WTC11 (cell line): ENCODE measurements around the gene CTNNA1. TPM values are rescaled to one million over a fixed set of nuclear protein-coding genes. Genes with fewer than 3 reads are reported as not detected.

Source experiments
- ATAC-seq: fragments of 200-7000 bp; cut with Tn5 transposase; 2 replicates; pipeline ENCODE4 v1.10.0; 2021; ENCODE audit warnings: mild to moderate bottlenecking, moderate library complexity
- CTCF ChIA-PET: fragments of 300-600 bp; sonication (Branson Sonifier 250); formaldehyde crosslinking; loops from one replicate; lab custom pipeline; 2021; ENCODE audit warnings: antibody characterized with exemption; lab: Charles Lee
- POLR2A ChIA-PET: fragments of 350-600 bp; sonication (Branson Sonifier 250); formaldehyde crosslinking; loops from one replicate; lab custom pipeline; 2021; ENCODE audit warnings: antibody characterized with exemption; lab: Charles Lee
- DNase-seq: peaks from one replicate; pipeline ENCODE4 v3.0.0; 2021; ENCODE audit warnings: low spot score
- H3K27ac Mint-ChIP-seq: 2 replicates; pipeline ENCODE4 v1.8.0; 2021; ENCODE audit warnings: mixed read lengths
- H3K27me3 Mint-ChIP-seq: 2 replicates; pipeline ENCODE4 v1.8.0; 2021; ENCODE audit warnings: low read depth, mild to moderate bottlenecking, moderate library complexity, mixed read lengths
- H3K36me3 Mint-ChIP-seq: 2 replicates; pipeline ENCODE4 v1.8.0; 2021; ENCODE audit warnings: mixed read lengths
- H3K4me1 Mint-ChIP-seq: 2 replicates; pipeline ENCODE4 v1.8.0; 2022; ENCODE audit warnings: mixed read lengths
- H3K4me3 Mint-ChIP-seq: 2 replicates; pipeline ENCODE4 v1.8.0; 2021; ENCODE audit warnings: mild to moderate bottlenecking, moderate library complexity, mixed read lengths
- H3K9me3 Mint-ChIP-seq: 2 replicates; pipeline ENCODE4 v1.8.0; 2021; ENCODE audit warnings: mixed read lengths
- CREM ChIP-seq: sonication (generic); formaldehyde crosslinking; IDR thresholded peaks from 2 replicates; pipeline ENCODE4 v1.8.1; 2022; ENCODE audit warnings: mild to moderate bottlenecking, missing genetic modification reagents, moderate library complexity
- GRHL2 ChIP-seq: fragments of 250-450 bp; sonication (Bioruptor Pico); IDR thresholded peaks from 2 replicates; pipeline ENCODE4 v1.8.0; 2022; ENCODE audit warnings: mild to moderate bottlenecking, moderate library complexity; ENCODE audit not compliant: insufficient replicate concordance, severe bottlenecking
- GTF2I ChIP-seq: fragments of 250-450 bp; sonication (Bioruptor Pico); conservative IDR thresholded peaks from 2 replicates; pipeline ENCODE4 v1.4.0; 2021; ENCODE audit warnings: mild to moderate bottlenecking
- HMGA2 ChIP-seq: fragments of 250-450 bp; sonication (Bioruptor Pico); IDR thresholded peaks from 2 replicates; pipeline ENCODE4 v1.4.0; 2021; ENCODE audit warnings: mild to moderate bottlenecking, moderate library complexity
- JAZF1 ChIP-seq: fragments of 250-450 bp; sonication (Bioruptor Pico); IDR thresholded peaks from 2 replicates; pipeline ENCODE4 v1.9.0; 2021; ENCODE audit warnings: moderate library complexity, mild to moderate bottlenecking, inconsistent platforms
- MYBL2 ChIP-seq: sonication (generic); formaldehyde crosslinking; IDR thresholded peaks from 2 replicates; pipeline ENCODE4 v1.8.1; 2023; ENCODE audit warnings: mild to moderate bottlenecking, moderate library complexity, missing genetic modification reagents
- NFE2L1 ChIP-seq: sonication (generic); formaldehyde crosslinking; IDR thresholded peaks from 2 replicates; pipeline ENCODE4 v1.8.1; 2023; ENCODE audit warnings: missing genetic modification reagents
- NFYB ChIP-seq: sonication (generic); formaldehyde crosslinking; conservative IDR thresholded peaks from 2 replicates; pipeline ENCODE4 v1.8.0; 2022; ENCODE audit warnings: low read depth, missing genetic modification reagents
- NR2C2 ChIP-seq: sonication (generic); formaldehyde crosslinking; IDR thresholded peaks from 2 replicates; pipeline ENCODE4 v1.8.0; 2022; ENCODE audit warnings: mild to moderate bottlenecking, missing genetic modification reagents
- SMAD3 ChIP-seq: sonication (generic); formaldehyde crosslinking; IDR thresholded peaks from 2 replicates; pipeline ENCODE4 v1.8.0; 2022; ENCODE audit warnings: missing genetic modification reagents, mild to moderate bottlenecking, borderline replicate concordance
- SMAD4 ChIP-seq: sonication (generic); formaldehyde crosslinking; IDR thresholded peaks from 2 replicates; pipeline ENCODE4 v1.8.0; 2022; ENCODE audit warnings: mild to moderate bottlenecking, missing genetic modification reagents
- ZNF138 ChIP-seq: sonication (generic); formaldehyde crosslinking; conservative IDR thresholded peaks from 2 replicates; pipeline ENCODE4 v1.8.1; 2022; ENCODE audit warnings: mild to moderate bottlenecking, moderate library complexity, missing genetic modification reagents
- ZNF219 ChIP-seq: sonication (generic); formaldehyde crosslinking; IDR thresholded peaks from 2 replicates; pipeline ENCODE4 v1.8.0; 2023; ENCODE audit warnings: missing genetic modification reagents, mild to moderate bottlenecking, borderline replicate concordance
- total RNA-seq: library from RNA; stranded (reverse); gene quantifications from 3 replicates; pipeline ENCODE4 v1.2.3, GENCODE V29; 2021
- TF ChIP-seq, protein P1 (sequence below): sonication (generic); formaldehyde crosslinking; IDR thresholded peaks from 2 replicates; pipeline ENCODE4 v1.8.1; 2023; ENCODE audit warnings: mild to moderate bottlenecking, missing genetic modification reagents, borderline replicate concordance
- TF ChIP-seq, protein P2 (sequence below): sonication (generic); formaldehyde crosslinking; IDR thresholded peaks from 2 replicates; pipeline ENCODE4 v1.8.1; 2022; ENCODE audit warnings: mild to moderate bottlenecking, moderate library complexity, missing genetic modification reagents
- TF ChIP-seq, protein P3 (sequence below): sonication (generic); formaldehyde crosslinking; IDR thresholded peaks from 2 replicates; pipeline ENCODE4 v1.8.0; 2022; ENCODE audit warnings: mild to moderate bottlenecking, missing genetic modification reagents
- TF ChIP-seq, protein P4 (sequence below): sonication (generic); formaldehyde crosslinking; IDR thresholded peaks from 2 replicates; pipeline ENCODE4 v1.8.0; 2022; ENCODE audit warnings: mild to moderate bottlenecking, missing genetic modification reagents
- TF ChIP-seq, protein P5 (sequence below): sonication (generic); formaldehyde crosslinking; IDR thresholded peaks from 2 replicates; pipeline ENCODE4 v1.8.1; 2023; ENCODE audit warnings: mild to moderate bottlenecking, missing genetic modification reagents
- TF ChIP-seq, protein P6 (sequence below): sonication (generic); formaldehyde crosslinking; IDR thresholded peaks from 2 replicates; pipeline ENCODE4 v1.8.1; 2022; ENCODE audit warnings: low read depth, missing genetic modification reagents, borderline replicate concordance

Gene CTNNA1
- total RNA-seq, 1 experiment from 2014 or later = 309 TPM

DNA sequence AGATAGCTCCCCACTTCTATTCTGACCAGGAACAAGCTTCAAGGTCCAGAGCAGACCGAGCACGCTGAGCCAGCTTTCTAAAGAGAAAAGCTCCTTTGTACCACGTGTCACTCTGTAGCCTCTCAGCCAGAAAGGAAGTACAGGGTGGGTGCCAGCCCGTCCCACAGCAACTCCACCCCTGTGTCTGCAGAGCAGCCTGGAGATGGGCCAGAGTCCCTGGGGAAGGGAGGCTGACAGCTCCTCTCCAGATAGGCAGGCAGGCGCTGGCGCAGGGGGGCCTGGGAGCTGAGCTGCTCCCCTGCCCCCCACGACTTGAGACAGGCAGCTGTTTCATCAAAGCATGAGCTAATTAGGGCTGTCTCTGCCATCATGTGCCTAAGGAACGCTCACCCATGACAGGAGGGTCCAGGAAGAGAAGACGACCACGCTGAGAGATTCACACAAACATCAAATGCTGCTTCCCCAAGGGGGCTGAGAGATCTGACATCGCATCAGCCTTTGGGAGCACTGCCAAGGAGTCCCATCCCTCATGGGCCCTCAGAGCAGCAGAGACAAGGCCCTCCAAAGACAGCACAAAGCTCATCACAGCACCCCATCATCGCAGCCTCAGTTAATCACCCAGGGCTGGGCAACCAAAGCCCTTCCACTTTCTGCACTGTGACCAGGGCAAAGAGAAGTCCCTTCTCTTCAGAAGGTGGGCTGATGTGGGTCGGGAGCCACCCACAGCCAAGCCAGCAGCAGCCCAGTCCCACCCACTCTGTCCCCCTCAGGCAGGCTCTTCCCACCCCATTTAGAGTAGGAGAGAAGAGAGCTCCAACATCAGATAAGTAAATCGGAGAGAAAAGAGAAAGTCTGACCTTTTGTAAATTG is 200.4 kb downstream of the CTNNA1 start (continued):
- TF ChIP-seq GTF2I = no peak
- TF ChIP-seq NFYB (CRISPR knock-in tag) = no peak
- TF ChIP-seq ZNF219 (CRISPR knock-in tag) = no peak
- TF ChIP-seq, protein P1, sequence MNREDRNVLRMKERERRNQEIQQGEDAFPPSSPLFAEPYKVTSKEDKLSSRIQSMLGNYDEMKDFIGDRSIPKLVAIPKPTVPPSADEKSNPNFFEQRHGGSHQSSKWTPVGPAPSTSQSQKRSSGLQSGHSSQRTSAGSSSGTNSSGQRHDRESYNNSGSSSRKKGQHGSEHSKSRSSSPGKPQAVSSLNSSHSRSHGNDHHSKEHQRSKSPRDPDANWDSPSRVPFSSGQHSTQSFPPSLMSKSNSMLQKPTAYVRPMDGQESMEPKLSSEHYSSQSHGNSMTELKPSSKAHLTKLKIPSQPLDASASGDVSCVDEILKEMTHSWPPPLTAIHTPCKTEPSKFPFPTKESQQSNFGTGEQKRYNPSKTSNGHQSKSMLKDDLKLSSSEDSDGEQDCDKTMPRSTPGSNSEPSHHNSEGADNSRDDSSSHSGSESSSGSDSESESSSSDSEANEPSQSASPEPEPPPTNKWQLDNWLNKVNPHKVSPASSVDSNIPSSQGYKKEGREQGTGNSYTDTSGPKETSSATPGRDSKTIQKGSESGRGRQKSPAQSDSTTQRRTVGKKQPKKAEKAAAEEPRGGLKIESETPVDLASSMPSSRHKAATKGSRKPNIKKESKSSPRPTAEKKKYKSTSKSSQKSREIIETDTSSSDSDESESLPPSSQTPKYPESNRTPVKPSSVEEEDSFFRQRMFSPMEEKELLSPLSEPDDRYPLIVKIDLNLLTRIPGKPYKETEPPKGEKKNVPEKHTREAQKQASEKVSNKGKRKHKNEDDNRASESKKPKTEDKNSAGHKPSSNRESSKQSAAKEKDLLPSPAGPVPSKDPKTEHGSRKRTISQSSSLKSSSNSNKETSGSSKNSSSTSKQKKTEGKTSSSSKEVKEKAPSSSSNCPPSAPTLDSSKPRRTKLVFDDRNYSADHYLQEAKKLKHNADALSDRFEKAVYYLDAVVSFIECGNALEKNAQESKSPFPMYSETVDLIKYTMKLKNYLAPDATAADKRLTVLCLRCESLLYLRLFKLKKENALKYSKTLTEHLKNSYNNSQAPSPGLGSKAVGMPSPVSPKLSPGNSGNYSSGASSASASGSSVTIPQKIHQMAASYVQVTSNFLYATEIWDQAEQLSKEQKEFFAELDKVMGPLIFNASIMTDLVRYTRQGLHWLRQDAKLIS (CRISPR knock-in tag) = no peak
- TF ChIP-seq, protein P2, sequence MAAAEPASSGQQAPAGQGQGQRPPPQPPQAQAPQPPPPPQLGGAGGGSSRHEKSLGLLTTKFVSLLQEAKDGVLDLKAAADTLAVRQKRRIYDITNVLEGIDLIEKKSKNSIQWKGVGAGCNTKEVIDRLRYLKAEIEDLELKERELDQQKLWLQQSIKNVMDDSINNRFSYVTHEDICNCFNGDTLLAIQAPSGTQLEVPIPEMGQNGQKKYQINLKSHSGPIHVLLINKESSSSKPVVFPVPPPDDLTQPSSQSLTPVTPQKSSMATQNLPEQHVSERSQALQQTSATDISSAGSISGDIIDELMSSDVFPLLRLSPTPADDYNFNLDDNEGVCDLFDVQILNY = no peak
- TF ChIP-seq MYBL2 (CRISPR knock-in tag) = no peak
- TF ChIP-seq, protein P3, sequence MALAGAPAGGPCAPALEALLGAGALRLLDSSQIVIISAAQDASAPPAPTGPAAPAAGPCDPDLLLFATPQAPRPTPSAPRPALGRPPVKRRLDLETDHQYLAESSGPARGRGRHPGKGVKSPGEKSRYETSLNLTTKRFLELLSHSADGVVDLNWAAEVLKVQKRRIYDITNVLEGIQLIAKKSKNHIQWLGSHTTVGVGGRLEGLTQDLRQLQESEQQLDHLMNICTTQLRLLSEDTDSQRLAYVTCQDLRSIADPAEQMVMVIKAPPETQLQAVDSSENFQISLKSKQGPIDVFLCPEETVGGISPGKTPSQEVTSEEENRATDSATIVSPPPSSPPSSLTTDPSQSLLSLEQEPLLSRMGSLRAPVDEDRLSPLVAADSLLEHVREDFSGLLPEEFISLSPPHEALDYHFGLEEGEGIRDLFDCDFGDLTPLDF (CRISPR knock-in tag) = no peak
- TF ChIP-seq, protein P4, sequence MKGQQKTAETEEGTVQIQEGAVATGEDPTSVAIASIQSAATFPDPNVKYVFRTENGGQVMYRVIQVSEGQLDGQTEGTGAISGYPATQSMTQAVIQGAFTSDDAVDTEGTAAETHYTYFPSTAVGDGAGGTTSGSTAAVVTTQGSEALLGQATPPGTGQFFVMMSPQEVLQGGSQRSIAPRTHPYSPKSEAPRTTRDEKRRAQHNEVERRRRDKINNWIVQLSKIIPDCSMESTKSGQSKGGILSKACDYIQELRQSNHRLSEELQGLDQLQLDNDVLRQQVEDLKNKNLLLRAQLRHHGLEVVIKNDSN (CRISPR knock-in tag) = no peak
- no peak for TF ChIP-seq ZNF138 (CRISPR knock-in tag)
- no peak for TF ChIP-seq GRHL2 (CRISPR knock-in tag)

DNA sequence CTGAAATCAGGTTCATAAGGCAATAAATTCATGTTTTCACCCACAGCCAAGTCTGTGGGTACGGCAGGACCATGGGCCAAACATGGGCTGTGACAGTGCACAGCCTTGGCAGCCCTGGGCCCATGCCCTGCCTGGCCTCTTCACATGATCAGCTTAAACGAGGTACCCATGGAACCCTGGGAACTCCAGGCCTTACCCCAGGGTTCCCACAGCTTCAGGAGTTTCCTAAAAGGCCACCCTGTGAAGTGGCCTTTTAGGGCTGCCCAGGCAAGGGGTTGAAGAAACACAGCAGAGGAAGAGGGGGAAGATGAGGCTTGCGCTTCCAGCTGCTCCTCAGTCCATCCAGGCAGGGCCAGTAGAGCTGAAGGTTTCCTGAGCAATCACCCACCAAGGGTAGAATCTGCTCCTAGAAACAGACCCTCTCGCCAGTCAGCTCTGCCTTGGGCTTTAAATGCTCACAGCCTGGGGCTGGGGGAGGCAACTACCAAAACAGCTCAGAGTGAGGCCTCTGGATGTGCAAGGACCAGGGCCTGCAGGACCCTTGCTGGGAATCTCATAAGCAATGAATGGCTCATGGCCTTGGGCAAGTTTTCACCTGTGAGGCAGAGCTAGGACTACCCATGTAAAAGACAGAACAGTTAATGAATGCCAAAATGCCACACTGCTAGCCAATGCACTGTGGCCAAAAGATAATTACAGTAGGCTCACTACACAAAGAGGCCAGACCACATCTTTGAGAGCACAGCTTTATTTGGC is 201.2 kb downstream of the CTNNA1 start:
- ATAC-seq (peak; percentile 40), DNase-seq (no peak)
- H3K4me1 Mint-ChIP-seq = peaks cover 20% of the 10 kb centered on the region
- CTCF ChIA-PET = interaction anchor here (0.6 to 3.0 kb wide), 5 partner anchors 8 to 313 kb away, joined by 3 to 9 read pairs (median 4); no protein-coding TSS in a partner anchor
- no peaks in the 10 kb centered on the region for H3K36me3 Mint-ChIP-seq
- H3K9me3 Mint-ChIP-seq = no peaks in the 10 kb centered on the region
- POLR2A ChIA-PET = no interaction called here
- H3K27me3 Mint-ChIP-seq = no peaks in the 10 kb centered on the region
- no peak for TF ChIP-seq SMAD4 (CRISPR knock-in tag)
- H3K4me3 Mint-ChIP-seq = no peak overlapping the region
- no peak overlapping the region for H3K27ac Mint-ChIP-seq

DNA sequence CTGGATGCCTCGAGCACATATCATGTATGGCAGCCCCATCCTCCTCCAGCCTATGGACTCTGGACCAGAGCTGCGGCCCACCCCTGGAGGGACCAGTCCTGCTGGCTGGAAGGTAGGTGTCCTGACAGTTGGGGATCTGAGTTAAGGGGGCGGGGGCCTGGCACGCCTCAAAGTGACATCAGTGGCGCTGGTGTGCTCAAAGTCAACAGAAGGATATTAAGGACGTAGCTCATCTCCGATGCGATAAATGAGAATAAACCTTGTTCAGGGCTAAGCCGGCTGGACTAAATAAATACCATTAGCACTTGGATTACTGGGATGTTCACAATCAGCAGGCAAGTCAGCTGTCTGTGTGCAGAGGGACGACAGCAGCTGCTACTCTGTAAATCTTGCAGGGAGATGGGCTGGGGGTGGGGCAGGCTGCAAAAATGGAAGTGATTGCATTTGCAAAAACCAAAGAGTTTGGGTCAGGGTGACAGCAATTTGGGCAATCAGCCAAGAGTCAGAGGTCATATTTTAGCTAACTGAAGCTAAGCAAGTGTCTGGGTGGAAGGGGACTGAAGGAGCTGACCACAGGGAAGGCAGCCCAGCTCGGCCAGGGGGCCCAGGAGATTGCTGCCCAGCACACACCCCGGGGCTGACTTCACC is 201.9 kb downstream of the CTNNA1 start:
- H3K9me3 Mint-ChIP-seq = no peaks in the 10 kb centered on the region
- peak; percentile 19 for ATAC-seq
- peak overlapping the region; percentile 19; the same call in 1 of the 2 replicates for H3K27ac Mint-ChIP-seq
- peaks cover 20% of the 10 kb centered on the region for H3K4me1 Mint-ChIP-seq
- no peak for DNase-seq
- CTCF ChIA-PET = interaction anchor here (0.6 to 3.0 kb wide), 4 partner anchors 9 to 314 kb away, joined by 3 to 9 read pairs (median 4); no protein-coding TSS in a partner anchor
- no peaks in the 10 kb centered on the region for H3K36me3 Mint-ChIP-seq
- POLR2A ChIA-PET = no interaction called here
- no peaks in the 10 kb centered on the region for H3K27me3 Mint-ChIP-seq
- H3K4me3 Mint-ChIP-seq = no peak overlapping the region
- TF ChIP-seq JAZF1 (CRISPR knock-in tag) (no peak), MYBL2 (CRISPR knock-in tag) (no peak), HMGA2 (CRISPR knock-in tag) (no peak), CREM (CRISPR knock-in tag) (no peak), NFE2L1 (no peak), NR2C2 (CRISPR knock-in tag) (no peak), SMAD3 (CRISPR knock-in tag) (no peak)
- TF ChIP-seq, protein P5, sequence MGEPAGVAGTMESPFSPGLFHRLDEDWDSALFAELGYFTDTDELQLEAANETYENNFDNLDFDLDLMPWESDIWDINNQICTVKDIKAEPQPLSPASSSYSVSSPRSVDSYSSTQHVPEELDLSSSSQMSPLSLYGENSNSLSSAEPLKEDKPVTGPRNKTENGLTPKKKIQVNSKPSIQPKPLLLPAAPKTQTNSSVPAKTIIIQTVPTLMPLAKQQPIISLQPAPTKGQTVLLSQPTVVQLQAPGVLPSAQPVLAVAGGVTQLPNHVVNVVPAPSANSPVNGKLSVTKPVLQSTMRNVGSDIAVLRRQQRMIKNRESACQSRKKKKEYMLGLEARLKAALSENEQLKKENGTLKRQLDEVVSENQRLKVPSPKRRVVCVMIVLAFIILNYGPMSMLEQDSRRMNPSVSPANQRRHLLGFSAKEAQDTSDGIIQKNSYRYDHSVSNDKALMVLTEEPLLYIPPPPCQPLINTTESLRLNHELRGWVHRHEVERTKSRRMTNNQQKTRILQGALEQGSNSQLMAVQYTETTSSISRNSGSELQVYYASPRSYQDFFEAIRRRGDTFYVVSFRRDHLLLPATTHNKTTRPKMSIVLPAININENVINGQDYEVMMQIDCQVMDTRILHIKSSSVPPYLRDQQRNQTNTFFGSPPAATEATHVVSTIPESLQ (CRISPR knock-in tag) = no peak
- TF ChIP-seq, protein P6, sequence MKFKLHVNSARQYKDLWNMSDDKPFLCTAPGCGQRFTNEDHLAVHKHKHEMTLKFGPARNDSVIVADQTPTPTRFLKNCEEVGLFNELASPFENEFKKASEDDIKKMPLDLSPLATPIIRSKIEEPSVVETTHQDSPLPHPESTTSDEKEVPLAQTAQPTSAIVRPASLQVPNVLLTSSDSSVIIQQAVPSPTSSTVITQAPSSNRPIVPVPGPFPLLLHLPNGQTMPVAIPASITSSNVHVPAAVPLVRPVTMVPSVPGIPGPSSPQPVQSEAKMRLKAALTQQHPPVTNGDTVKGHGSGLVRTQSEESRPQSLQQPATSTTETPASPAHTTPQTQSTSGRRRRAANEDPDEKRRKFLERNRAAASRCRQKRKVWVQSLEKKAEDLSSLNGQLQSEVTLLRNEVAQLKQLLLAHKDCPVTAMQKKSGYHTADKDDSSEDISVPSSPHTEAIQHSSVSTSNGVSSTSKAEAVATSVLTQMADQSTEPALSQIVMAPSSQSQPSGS (CRISPR knock-in tag) = no peak
